HuH-7 (cell line): ENCODE results near the gene APOL2.
"Not testable (repeated sequence)": the region's sequence is repeated elsewhere in the genome, so short reads cannot be mapped to it uniquely, and the experiment has no call there.

Experiments
- DNase-seq: peaks from one replicate; pipeline ENCODE4 v3.0.0; 2011; ENCODE audit warnings: low spot score

The APOL2 gene

GRCh38 chr22:36262307-36262706, 23.0 kb upstream of the APOL2 start:
- DNase-seq, result not testable (repeated sequence)

GRCh38 chr22:36261675-36262074, 22.3 kb upstream of the APOL2 start:
- not testable (repeated sequence) for DNase-seq

- DNase-seq, result no peak
Measured at GRCh38 chr22:36259615-36260300, 20.4 kb upstream of the APOL2 start.

- DNase-seq, result no peak
Measured at GRCh38 chr22:36258701-36259614, 19.6 kb upstream of the APOL2 start.

- no peak for DNase-seq
Measured at GRCh38 chr22:36257948-36258670, 18.8 kb upstream of the APOL2 start.

- DNase-seq, result no peak
Measured at GRCh38 chr22:36257308-36257707, 18.0 kb upstream of the APOL2 start.

- DNase-seq, result no peak
Measured at GRCh38 chr22:36256478-36256877, 17.2 kb upstream of the APOL2 start.

GRCh38 chr22:36255572-36255971, 16.2 kb upstream of the APOL2 start:
- not testable (repeated sequence) for DNase-seq

- no peak for DNase-seq
Measured at GRCh38 chr22:36253523-36254490, 14.5 kb upstream of the APOL2 start.

- no peak for DNase-seq
Measured at GRCh38 chr22:36252754-36253522, 13.6 kb upstream of the APOL2 start, which contains the start of gene APOL1. Gene APOL1 (plus strand): TSS chr22:36253133. CDS start chr22:36254956, 1,823 bp downstream.

GRCh38 chr22:36251979-36252608, 12.8 kb upstream of the APOL2 start:
- DNase-seq, result not testable (repeated sequence)

GRCh38 chr22:36250292-36250960, 11.1 kb upstream of the APOL2 start:
- DNase-seq, result not testable (repeated sequence)

GRCh38 chr22:36249160-36249559, 9.8 kb upstream of the APOL2 start:
- no peak for DNase-seq

GRCh38 chr22:36247955-36248354, 8.6 kb upstream of the APOL2 start:
- no peak for DNase-seq

- DNase-seq, result no peak
Measured at GRCh38 chr22:36246718-36247117, 7.4 kb upstream of the APOL2 start.

- no peak for DNase-seq
Measured at GRCh38 chr22:36245805-36246356, 6.6 kb upstream of the APOL2 start.

GRCh38 chr22:36244522-36245391, 5.4 kb upstream of the APOL2 start:
- no peak for DNase-seq

- DNase-seq, result no peak
Measured at GRCh38 chr22:36243986-36244385, 4.7 kb upstream of the APOL2 start.
